Activated B cell treated with CpG ODN at 0.5 μM for 24 hours (primary cell): ENCODE measurements around the gene GNPNAT1. TPM values are rescaled to one million over a fixed set of nuclear protein-coding genes. Genes with fewer than 3 reads are reported as not detected.

Experiments
- ATAC-seq: fragments of 200-7000 bp; cut with Tn5 transposase; one replicate; pipeline ENCODE4 v1.10.0; 2021; ENCODE audit warnings: low read depth, mild to moderate bottlenecking, moderate library complexity
- CTCF ChIA-PET: fragments of 350-600 bp; sonication (Branson Sonifier 250); formaldehyde crosslinking; loops from one replicate; lab custom pipeline; 2021; ENCODE audit warnings: antibody characterized with exemption; lab: Charles Lee
- POLR2A ChIA-PET: fragments of 350-600 bp; sonication (Branson Sonifier 250); formaldehyde crosslinking; loops from one replicate; lab custom pipeline; 2021; ENCODE audit warnings: antibody characterized with exemption; lab: Charles Lee
- DNase-seq: peaks from one replicate; pipeline ENCODE4 v3.0.0; 2022
- H3K27ac Mint-ChIP-seq: one replicate; pipeline ENCODE4 v1.8.0; 2020; ENCODE audit warnings: mixed read lengths
- H3K27me3 Mint-ChIP-seq: one replicate; pipeline ENCODE4 v1.8.0; 2021; ENCODE audit warnings: mixed read lengths
- H3K36me3 Mint-ChIP-seq: one replicate; pipeline ENCODE4 v1.8.0; 2021; ENCODE audit warnings: low read depth, mixed read lengths
- H3K4me1 Mint-ChIP-seq: one replicate; pipeline ENCODE4 v1.8.0; 2021; ENCODE audit warnings: mixed read lengths
- H3K4me3 Mint-ChIP-seq: one replicate; pipeline ENCODE4 v1.8.0; 2020; ENCODE audit warnings: mild to moderate bottlenecking, mixed read lengths
- H3K9me3 Mint-ChIP-seq: one replicate; pipeline ENCODE4 v1.8.0; 2020; ENCODE audit warnings: mixed read lengths
- CTCF ChIP-seq: fragments of 200-600 bp; IDR thresholded peaks from one replicate; pipeline ENCODE4 v1.8.0; 2022; ENCODE audit warnings: antibody characterized with exemption, mild to moderate bottlenecking
- intact Hi-C: fragments of 100-400 bp; cut with micrococcal nuclease; formaldehyde crosslinking; loops from one replicate; pipeline ENCODE4 v1.15.1; 2024
- total RNA-seq: library from RNA; stranded (reverse); gene quantifications from 2 replicates; pipeline ENCODE4 v1.2.3, GENCODE V29; 2022

Gene GNPNAT1
- total RNA-seq, 1 donor from 2014 or later = 9.7 TPM

- CTCF ChIA-PET = no interaction called here
- Mint-ChIP-seq H3K36me3 (no peaks in the 10 kb centered on the region), H3K9me3 (no peaks in the 10 kb centered on the region), H3K4me3 (no peak overlapping the region), H3K27ac (no peak overlapping the region), H3K27me3 (peaks cover 4% of the 10 kb centered on the region), H3K4me1 (no peaks in the 10 kb centered on the region)
- DNase-seq (no peak), ATAC-seq (no peak)
- intact Hi-C loops = no loop called here
- no peak for TF ChIP-seq CTCF
- POLR2A ChIA-PET = no interaction called here
Observed at GRCh38 chr14:52835122-52835903, 43.9 kb upstream of the GNPNAT1 start.

GRCh38 chr14:52834440-52834842 lies 43.0 kb upstream of the GNPNAT1 start:
- Mint-ChIP-seq H3K27me3 (peaks cover 4% of the 10 kb centered on the region), H3K4me1 (no peaks in the 10 kb centered on the region), H3K4me3 (no peak overlapping the region), H3K36me3 (no peaks in the 10 kb centered on the region), H3K27ac (no peak overlapping the region), H3K9me3 (no peaks in the 10 kb centered on the region)
- ATAC-seq (no peak), DNase-seq (no peak)
- ChIA-PET CTCF (no interaction called here), POLR2A (interaction anchor here (0.6 kb wide), 1 partner anchor 13 kb away, joined by 4 read pairs; no protein-coding TSS in a partner anchor)
- intact Hi-C loops = no loop called here
- TF ChIP-seq CTCF = no peak

- ATAC-seq (no peak), DNase-seq (no peak)
- ChIA-PET CTCF (no interaction called here), POLR2A (interaction anchor here (0.6 to 0.7 kb wide), 2 partner anchors 13 to 26 kb away, joined by 4 to 5 read pairs; no protein-coding TSS in a partner anchor)
- H3K27me3 Mint-ChIP-seq = peaks cover 4% of the 10 kb centered on the region
- no peak overlapping the region for H3K27ac Mint-ChIP-seq
- H3K9me3 Mint-ChIP-seq = no peaks in the 10 kb centered on the region
- no peaks in the 10 kb centered on the region for H3K36me3 Mint-ChIP-seq
- no peak overlapping the region for H3K4me3 Mint-ChIP-seq
- no peaks in the 10 kb centered on the region for H3K4me1 Mint-ChIP-seq
- intact Hi-C loops = no loop called here
- TF ChIP-seq CTCF = no peak
Observed at GRCh38 chr14:52833891-52834290, 42.5 kb upstream of the GNPNAT1 start.

GRCh38 chr14:52829527-52830185 lies 38.2 kb upstream of the GNPNAT1 start:
- ATAC-seq (no peak), DNase-seq (no peak)
- no peaks in the 10 kb centered on the region for H3K9me3 Mint-ChIP-seq
- H3K27ac Mint-ChIP-seq = no peak overlapping the region
- no peak overlapping the region for H3K4me3 Mint-ChIP-seq
- intact Hi-C loops = no loop called here
- H3K36me3 Mint-ChIP-seq = no peaks in the 10 kb centered on the region
- H3K4me1 Mint-ChIP-seq = no peaks in the 10 kb centered on the region
- no peak for TF ChIP-seq CTCF
- ChIA-PET CTCF (interaction anchor here (1.2 kb wide), 1 partner anchor 226 kb away, joined by 3 read pairs; no protein-coding TSS in a partner anchor), POLR2A (no interaction called here)
- peaks cover 4% of the 10 kb centered on the region for H3K27me3 Mint-ChIP-seq

GRCh38 chr14:52827426-52827825 lies 36.0 kb upstream of the GNPNAT1 start:
- no peak overlapping the region for H3K4me3 Mint-ChIP-seq
- no peak for TF ChIP-seq CTCF
- no peaks in the 10 kb centered on the region for H3K4me1 Mint-ChIP-seq
- no peak overlapping the region for H3K27ac Mint-ChIP-seq
- CTCF ChIA-PET = no interaction called here
- DNase-seq (no peak), ATAC-seq (no peak)
- H3K9me3 Mint-ChIP-seq = no peaks in the 10 kb centered on the region
- intact Hi-C loops = no loop called here
- no peaks in the 10 kb centered on the region for H3K36me3 Mint-ChIP-seq
- POLR2A ChIA-PET = no interaction called here
- peaks cover 2% of the 10 kb centered on the region for H3K27me3 Mint-ChIP-seq
